Midbrain (tissue), 1 donor: ENCODE results near the gene PTEN.
"Not testable (repeated sequence)": the region's sequence is repeated elsewhere in the genome, so short reads cannot be mapped to it uniquely, and the experiment has no call there.

Experiments used
- DNase-seq: peaks from one replicate; lab custom pipeline; 2025; lab: John Stamatoyannopoulos, UW

PTEN gene

GRCh38 chr10:87863053-87863943 lies at the start of gene PTEN, which contains the start of gene KLLN:
PTEN (plus strand) TSS chr10:87863625; CDS start chr10:87864470, 845 bp downstream.
KLLN (minus strand) TSS chr10:87863533; CDS start chr10:87862487, 1,046 bp downstream.
- peak; percentile 97 for DNase-seq

DNA sequence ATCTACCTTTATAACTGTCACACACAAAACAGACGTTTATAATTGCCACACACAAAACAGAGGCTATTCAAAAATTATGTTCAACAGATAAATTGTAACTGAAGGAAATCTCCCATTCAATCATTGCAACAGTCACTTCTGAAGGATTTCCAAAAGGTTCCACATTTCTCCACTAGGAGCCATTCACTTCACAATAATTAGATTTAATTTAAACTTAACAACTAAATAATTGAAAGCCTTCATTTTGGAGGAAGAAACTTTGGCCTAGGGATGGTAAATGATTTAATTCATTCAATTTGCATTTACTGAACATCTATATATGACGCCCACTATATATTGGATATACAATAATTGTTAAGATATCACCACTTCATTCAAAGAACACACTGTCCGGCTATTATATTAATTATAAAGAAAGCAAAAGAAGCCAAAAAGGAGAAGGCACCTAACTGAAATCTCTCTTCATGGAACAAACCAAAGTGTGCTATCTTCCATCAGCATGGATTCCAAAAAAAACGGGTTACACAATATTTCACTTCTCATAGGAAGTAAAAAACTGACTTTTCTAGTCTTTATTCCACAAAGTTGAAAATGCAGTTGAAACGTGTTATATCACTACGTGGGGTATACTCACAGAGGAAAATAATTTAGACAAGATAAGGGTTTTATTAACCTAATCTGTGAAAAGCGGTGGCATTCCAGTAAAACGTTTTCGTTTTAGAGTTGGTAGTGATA lies 47.1 kb upstream of the PTEN start:
- DNase-seq, result no peak

- no peak for DNase-seq
These were observed 46.4 kb upstream of the PTEN start for GRCh38 chr10:87816898-87817608.

GRCh38 chr10:87817609-87818504 lies 45.6 kb upstream of the PTEN start, which contains the start of gene ATAD1:
ATAD1 (minus strand) TSS chr10:87818226; CDS start chr10:87814599, 3,627 bp downstream.
- peak; percentile 83 for DNase-seq

GRCh38 chr10:87818505-87819288 lies 44.7 kb upstream of the PTEN start:
- peak; percentile 52 for DNase-seq

GRCh38 chr10:87819289-87819585 lies 44.2 kb upstream of the PTEN start:
- no peak for DNase-seq

- DNase-seq, result no peak
These were observed 36.8 kb upstream of the PTEN start for GRCh38 chr10:87826653-87827052.

DNA sequence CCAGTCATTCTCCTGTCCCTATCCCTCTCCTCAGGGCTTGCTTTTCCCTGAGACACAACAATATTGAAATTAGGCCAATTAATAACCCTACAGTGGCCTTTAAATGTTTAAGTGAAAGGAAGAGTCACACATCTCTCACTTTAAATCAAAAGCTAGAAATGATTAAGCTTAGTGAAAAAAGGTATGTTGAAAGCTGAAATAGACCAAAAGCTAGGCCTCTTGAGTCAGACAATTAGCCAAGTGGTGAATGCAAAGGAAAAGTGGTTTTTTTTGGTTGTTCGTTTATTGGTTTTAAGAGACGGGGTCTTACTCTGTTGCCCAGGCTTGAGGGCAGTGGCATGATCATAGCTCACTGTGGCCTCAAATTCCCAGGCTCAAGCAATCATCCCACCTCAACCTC lies 35.7 kb upstream of the PTEN start:
- DNase-seq, result no peak

GRCh38 chr10:87829051-87829450 lies 34.4 kb upstream of the PTEN start:
- not testable (repeated sequence) for DNase-seq

- no peak for DNase-seq
These were observed 33.3 kb upstream of the PTEN start for GRCh38 chr10:87829986-87830729.

DNA sequence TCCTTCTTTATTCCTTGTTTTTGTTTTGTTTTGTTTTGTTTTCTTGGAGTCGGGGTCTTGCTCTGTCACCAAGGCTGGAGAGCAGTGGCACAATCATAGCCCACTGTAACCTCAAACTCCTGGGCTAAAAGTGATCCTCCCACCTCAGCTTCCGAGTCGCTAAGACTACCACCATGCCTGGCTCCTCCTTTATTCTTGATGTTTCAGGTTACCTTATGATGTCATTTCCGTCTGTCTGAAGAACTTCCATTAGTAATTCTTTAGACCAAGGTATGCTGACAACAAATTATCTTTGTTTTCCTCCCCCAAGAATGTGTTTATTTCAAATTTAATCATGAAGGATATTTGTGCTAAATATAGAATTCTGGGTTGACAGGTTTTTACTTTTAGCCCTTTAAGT lies 27.3 kb upstream of the PTEN start:
- DNase-seq, result no peak

DNA sequence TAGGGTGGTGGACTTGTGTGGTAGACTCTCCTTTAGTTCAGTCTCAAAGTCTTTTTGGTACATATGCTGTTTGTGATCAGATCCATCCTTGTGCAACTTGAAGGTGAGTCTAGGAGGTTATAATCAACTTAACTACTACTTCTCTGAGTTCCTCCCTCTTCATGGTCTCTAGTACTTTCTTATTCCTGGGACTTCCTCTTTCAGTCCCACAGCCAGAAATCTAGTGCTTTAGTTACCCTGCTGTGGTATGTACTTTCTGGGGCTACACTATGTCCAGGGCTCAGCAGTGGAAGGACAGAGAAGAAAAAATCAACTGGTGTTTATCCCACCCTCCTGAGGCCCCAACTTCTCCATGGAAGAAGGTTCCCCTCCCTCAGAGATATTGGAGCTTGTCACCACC lies 26.0 kb upstream of the PTEN start:
- DNase-seq, result peak; percentile 17

DNA sequence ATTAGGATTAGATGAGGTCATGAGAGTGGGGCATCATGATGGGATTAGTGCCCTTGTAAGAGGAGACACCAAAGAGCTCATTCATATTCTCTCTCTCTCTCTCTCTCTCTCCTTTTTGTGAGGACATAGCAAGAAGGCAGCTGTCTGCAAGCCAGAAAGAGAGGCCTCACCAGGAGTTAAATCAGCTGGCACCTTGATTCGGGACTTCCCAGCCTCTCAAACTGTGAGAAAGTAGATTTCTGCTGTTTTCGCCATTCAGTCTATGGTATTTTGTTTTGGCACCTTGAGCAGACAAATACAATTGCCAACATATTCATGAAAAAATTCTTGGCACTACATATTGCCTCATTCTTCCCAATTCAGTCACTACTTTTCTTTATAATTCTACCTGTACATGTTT lies 24.8 kb upstream of the PTEN start:
- no peak for DNase-seq

GRCh38 chr10:87841186-87841585 lies 22.2 kb upstream of the PTEN start:
- no peak for DNase-seq

DNA sequence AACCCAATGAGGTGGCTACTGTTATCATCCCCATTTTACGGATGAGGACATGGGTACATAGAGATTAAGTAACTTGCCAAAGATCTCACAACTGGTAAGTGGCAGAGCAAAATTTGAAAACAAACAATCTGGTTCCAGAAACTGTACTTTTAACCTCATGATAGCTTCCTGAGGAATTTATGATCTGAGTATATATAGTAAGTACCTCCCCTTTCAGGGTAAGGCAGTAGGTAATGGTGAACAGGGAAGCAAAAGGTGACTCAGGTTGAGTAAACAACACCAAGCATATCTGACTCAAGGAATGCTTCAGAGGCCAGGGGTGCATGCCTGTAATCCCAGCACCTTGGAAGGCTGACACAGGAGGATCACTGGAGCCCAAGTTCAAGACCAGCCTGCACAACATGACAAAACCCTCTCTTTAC lies 21.2 kb upstream of the PTEN start:
- no peak for DNase-seq

DNA sequence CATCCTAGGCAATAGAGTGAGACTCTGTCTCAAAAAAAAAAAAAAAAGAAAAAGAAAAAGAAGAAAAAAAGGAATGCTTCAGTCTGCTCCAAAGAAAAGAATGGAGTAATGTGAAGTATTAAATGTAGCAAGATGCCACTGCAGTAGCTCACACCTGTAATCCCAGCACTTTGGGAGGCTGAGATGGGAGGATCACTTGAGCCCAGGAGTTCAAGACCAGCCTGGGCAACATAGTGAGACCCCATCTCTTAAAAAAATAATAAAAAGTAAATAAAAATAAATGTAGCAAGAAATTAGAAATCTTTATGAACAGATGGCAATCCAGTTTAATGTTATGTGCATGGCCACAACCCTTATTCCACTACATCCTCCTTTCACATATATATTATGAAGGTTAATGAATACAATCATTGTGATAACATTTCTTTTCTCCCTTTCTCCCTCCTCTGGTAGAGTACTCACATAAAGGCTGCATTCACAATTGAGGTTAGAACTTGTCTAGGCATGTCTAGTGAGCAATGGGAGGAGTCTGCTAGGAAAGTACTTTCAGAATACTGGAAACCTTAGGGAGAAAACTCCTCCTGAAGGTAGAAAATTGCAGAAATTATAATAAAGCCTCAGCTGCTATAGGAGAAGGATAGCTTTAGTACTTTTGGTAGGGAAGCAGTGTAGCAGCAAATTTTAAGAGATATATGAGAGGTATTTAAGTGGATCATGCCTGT lies 20.5 kb upstream of the PTEN start:
- no peak for DNase-seq

- no peak for DNase-seq
These were observed 19.7 kb upstream of the PTEN start for GRCh38 chr10:87843714-87844113.

DNA sequence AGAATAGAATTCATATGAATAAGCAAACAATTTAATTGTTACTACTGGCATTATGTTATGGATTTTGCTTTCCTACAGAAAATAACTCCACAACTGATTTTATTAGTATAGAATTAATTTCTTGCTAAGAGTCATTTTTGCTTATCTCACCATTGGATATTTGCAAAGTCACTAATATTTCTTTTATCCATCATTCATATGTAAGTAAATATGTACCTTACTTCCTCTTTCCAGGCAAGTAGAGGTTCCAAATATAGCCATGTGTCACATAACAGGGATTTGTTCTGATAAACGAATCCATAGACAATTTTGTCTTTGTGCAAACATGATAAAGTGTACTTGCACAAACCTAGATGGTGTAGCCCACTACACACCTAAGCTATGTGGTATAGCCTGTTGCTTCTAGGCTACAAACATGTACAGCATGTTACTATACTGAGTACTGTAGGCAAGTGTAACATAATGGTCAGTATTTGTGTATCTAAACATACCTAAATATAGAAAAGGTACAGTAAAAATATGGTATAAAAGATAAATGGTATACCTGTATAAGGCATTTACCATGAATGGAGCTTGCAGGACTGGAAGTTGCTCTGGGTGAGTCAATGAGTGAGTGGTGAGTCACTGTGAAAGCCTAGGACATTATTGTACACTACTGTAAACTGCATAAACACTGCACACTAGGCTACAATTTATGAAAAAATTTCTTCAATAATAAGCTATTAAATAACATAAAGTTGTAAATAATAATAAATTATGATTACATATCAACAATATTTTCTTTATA lies 18.4 kb upstream of the PTEN start:
- no peak for DNase-seq
